LNCaP clone FGC (cell line): Measurements from ENCODE around the gene MAPK4.

Experiments used
- DNase-seq: peaks from one replicate; pipeline ENCODE4 v3.0.0-alpha.2; 2011; ENCODE audit warnings: low read depth
- H3K4me3 ChIP-seq: 2 replicates; pipeline ENCODE4 v1.5.1; 2011; ENCODE audit warnings: mild to moderate bottlenecking, low read depth, low read length, control low read depth
- TF ChIP-seq, protein P1 (sequence below): IDR thresholded peaks from 2 replicates; pipeline ENCODE4 v1.5.1; 2012; ENCODE audit warnings: mild to moderate bottlenecking; ENCODE audit not compliant: control insufficient read depth, insufficient read depth; ENCODE audit errors: extremely low read depth

The MAPK4 gene

DNA sequence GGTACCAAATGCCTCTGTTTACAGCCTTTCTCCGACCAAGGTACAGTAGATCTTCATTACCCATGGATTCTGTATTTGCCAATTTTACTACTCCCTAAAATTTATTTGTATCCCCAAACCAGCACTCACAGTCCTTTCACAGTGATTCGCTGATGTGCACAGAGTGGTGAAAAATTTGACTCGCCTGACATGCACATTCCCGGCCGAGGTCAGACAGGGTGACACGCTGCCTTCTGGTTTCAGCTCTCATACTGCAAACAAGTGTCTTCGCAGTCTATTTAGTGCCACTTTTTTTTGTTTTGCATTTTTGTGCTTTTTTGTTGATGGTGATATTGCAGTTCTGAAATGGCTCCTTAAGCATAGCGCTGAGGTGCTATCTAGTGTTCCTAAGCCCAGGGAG is 71.0 kb downstream of the MAPK4 start:
- TF ChIP-seq, protein P1, sequence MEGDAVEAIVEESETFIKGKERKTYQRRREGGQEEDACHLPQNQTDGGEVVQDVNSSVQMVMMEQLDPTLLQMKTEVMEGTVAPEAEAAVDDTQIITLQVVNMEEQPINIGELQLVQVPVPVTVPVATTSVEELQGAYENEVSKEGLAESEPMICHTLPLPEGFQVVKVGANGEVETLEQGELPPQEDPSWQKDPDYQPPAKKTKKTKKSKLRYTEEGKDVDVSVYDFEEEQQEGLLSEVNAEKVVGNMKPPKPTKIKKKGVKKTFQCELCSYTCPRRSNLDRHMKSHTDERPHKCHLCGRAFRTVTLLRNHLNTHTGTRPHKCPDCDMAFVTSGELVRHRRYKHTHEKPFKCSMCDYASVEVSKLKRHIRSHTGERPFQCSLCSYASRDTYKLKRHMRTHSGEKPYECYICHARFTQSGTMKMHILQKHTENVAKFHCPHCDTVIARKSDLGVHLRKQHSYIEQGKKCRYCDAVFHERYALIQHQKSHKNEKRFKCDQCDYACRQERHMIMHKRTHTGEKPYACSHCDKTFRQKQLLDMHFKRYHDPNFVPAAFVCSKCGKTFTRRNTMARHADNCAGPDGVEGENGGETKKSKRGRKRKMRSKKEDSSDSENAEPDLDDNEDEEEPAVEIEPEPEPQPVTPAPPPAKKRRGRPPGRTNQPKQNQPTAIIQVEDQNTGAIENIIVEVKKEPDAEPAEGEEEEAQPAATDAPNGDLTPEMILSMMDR = no peak
- no peak overlapping the region for H3K4me3 ChIP-seq
- DNase-seq = no peak

DNA sequence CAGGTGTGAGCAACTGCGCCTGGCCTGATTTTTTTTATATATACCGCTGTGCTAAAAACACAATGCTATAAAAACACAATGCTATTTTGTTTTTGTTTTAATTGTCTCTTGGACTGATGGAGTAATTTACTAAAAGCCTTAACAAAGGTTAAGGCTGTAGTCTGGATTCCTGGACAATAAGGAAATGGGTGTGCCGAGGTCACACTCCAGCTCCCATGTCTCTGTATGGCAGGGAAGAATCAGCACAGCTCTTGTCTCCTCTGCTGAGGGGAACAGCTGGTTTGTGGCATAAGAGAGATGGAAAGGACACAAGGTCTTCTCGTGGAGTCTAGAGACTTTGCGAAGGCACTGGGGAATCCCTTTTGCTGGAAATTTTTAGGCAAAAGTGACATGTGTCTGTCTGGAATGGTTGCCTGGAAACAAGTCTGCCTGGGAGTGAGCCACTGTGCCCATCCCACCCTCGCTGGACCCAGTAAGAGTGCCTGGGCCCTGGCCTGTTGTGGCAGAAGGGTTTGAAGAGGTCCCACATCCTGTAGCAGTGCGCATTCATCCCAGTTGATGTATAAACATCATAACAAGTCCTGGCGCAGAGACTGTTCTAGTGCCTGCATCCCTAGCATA is 73.1 kb downstream of the MAPK4 start:
- TF ChIP-seq, protein P1 = no peak

DNA sequence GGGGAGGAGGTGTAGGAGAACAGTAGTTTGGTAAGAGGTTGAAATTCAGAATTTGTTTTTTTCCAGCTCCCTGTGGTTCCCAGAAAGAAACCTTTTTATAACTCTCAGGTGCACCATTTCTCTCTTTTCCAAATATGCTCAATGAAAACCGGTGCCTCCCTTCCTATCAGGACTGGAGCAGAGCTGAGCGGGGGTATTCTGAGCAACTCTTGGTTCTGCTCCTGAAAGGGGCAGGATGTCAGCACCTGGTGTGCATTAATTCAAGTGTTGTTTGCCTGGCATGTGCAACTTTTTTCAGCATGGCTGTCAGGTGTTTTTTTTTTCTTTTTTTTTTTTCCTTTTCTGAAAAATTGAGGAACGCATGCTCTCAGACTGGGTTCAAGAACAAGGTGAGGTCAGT is 74.1 kb downstream of the MAPK4 start:
- TF ChIP-seq, protein P1 = no peak
- no peak overlapping the region for H3K4me3 ChIP-seq
- DNase-seq = no peak

More for the DNA sequence above, 73.1 kb downstream of the MAPK4 start:
- no peak for DNase-seq
- no peak overlapping the region for H3K4me3 ChIP-seq

DNA sequence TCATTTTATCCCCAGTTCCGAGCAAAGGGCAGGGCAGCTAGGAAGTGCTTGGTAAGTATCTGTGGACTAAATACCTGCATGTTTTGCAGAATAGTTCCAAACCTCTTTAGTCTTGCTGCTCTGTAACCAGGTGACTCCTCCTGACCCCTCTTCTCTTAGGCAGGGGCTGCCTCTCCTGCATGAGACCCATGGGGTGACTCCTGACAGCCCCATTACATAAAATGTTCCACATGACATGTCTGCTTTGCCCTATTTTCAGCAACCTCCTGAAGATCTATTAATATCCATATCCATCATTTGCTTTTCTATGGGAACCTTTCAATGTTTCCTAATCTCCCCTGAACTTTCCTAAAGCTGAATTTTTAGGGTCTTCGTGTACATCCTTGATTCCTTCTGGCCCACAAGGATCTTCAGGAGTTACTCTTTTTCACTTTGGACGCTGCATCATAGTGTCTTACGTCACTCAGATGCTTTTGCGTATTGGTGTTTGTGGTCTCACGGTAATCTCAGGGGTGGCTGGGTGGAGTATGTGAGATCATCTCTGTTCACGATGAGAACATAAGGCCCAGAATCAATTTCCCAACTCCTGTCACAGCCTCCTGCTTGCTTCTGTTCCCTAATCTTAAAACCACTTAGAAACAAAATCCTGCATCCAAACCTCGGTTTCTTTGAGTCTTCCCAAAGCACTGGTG is 76.6 kb downstream of the MAPK4 start:
- DNase-seq = no peak
- TF ChIP-seq, protein P1 = no peak
- no peak overlapping the region for H3K4me3 ChIP-seq

DNA sequence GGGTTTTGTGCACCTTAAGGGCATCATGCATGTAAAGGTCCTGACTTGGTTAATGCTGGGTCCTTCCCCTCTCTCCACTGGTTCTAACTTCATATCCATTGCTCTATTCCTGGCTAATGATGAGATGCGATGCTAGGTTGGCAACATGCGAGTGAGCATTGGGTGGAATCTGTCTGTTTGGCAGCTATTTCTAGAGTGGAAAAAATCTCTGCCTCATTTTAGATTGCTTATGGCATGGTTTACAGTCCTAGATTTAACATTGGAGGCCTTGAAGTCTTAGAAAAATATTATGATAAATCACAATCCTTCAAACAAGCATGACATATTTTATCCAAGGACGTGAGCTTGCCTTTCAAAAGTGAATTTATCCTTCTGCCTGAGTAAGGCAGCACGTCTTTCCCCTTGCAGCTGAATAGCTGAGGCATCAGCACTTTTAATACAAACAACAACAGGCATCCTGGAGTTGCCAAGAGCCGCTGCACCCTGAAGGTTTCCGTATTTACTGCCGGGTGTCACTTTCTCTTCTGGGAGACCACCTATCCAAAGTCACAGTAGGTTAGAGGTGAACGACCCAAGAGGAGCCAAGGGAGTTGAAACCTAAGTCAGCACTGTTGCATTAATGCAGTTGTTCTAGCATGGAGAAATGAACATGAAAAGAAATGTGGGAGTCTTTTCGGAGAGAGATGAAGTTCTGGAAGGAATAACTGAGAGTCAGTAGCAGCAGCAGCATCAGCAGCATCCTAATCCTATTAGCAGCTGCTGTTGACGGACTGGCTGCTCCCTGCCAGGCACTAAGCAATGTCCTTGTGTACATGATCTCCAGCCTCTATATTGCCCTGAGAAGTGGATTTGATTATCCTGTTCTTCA is 78.4 kb downstream of the MAPK4 start:
- TF ChIP-seq, protein P1 = no peak

DNA sequence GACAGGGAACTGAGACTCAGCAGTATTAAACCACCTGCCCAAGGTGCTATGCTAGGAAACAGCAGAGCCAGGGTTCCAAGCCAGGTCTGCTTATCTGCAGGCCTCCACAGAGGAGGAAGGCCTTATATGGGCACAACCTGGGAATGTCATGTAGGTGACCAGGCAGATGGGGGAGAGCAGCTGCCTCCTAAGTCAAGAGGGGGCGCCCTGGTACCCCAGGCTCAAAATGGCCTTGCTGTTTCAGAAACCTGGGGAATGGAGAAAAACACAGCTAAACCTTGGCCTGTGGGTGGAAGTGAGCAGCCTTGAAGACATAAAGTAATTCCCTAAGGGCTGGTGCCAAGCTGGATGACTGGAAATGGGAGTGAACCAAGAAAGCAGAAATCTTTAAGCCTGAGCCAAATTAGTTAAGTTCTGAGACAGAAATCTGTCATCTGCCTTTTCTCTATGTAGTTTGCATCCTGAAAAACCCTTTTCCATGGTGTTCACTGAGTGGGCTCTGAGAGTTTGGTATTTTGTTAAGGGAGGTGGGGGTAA is 79.1 kb downstream of the MAPK4 start:
- H3K4me3 ChIP-seq = no peak overlapping the region
- DNase-seq = no peak
- TF ChIP-seq, protein P1 = no peak

More for the DNA sequence above, 78.4 kb downstream of the MAPK4 start:
- DNase-seq = no peak
- H3K4me3 ChIP-seq = no peak overlapping the region
